Vagina (tissue), 2 donors: ENCODE data around the gene TPP1. TPM values are rescaled to one million over a fixed set of nuclear protein-coding genes. Genes with fewer than 3 reads are reported as not detected.

Source experiments
- DNase-seq, 2 donors: peaks; one replicate each; pipeline ENCODE4 v3.0.0-alpha.2; 2017; ENCODE audit errors: extremely low spot score in 2 of 2
- H3K27ac ChIP-seq: fragments of 200-600 bp; sonication (generic); one replicate; pipeline ENCODE4 v1.5.1; 2019
- H3K27me3 ChIP-seq: fragments of 200-600 bp; sonication (generic); one replicate; pipeline ENCODE4 v1.5.1; 2019
- H3K36me3 ChIP-seq, 2 donors: fragments of 200-600 bp; sonication (generic); one replicate each; pipeline ENCODE4 v1.5.1; 2017 to 2019
- H3K4me1 ChIP-seq: fragments of 200-600 bp; sonication (generic); one replicate; pipeline ENCODE4 v1.5.1; 2019
- H3K4me3 ChIP-seq, 2 donors: fragments of 200-600 bp; sonication (generic); 1 replicate in 1 of 2; 2 replicates in 1 of 2; pipeline ENCODE4 v1.5.1; 2016 to 2019
- H3K9me3 ChIP-seq: fragments of 200-600 bp; sonication (generic); one replicate; pipeline ENCODE4 v1.5.1; 2019
- POLR2A ChIP-seq, 2 donors: fragments of 450-650 bp; IDR thresholded peaks; one replicate each; pipeline ENCODE4 v1.6.1; 2017; ENCODE audit warnings: antibody characterized with exemption in 2 of 2, mild to moderate bottlenecking in 2 of 2, moderate library complexity in 2 of 2
- POLR2AphosphoS5 ChIP-seq, 2 donors: sonication (generic); formaldehyde crosslinking; IDR thresholded peaks; one replicate each; pipeline ENCODE4 v1.9.0; 2017; ENCODE audit warnings: antibody characterized with exemption in 2 of 2, mild to moderate bottlenecking in 2 of 2, low read depth in 1 of 2; ENCODE audit not compliant: insufficient read depth in 1 of 2
- intact Hi-C: fragments of 100-400 bp; cut with DNase I; formaldehyde crosslinking; loops from one replicate; pipeline ENCODE4 v1.15.1; 2023
- total RNA-seq: library from RNA; depleted of rRNA; stranded (reverse); fragments of >200 nt; gene quantifications from one replicate; pipeline ENCODE4 v1.2.3, GENCODE V29; 2016
- TF ChIP-seq, protein P1 (sequence below), 3 experiments: fragments of 450-650 bp in 2 of 3; fragments of 200-600 bp in 1 of 3; sonication (generic) in 1 of 3; IDR thresholded peaks; one replicate each; pipeline ENCODE4 v1.5.1; 2017 to 2019; ENCODE audit warnings: antibody characterized with exemption in 3 of 3, mild to moderate bottlenecking in 2 of 3, moderate library complexity in 2 of 3

Gene TPP1
- total RNA-seq, 1 donor from 2014 or later: 77.3 TPM

DNA sequence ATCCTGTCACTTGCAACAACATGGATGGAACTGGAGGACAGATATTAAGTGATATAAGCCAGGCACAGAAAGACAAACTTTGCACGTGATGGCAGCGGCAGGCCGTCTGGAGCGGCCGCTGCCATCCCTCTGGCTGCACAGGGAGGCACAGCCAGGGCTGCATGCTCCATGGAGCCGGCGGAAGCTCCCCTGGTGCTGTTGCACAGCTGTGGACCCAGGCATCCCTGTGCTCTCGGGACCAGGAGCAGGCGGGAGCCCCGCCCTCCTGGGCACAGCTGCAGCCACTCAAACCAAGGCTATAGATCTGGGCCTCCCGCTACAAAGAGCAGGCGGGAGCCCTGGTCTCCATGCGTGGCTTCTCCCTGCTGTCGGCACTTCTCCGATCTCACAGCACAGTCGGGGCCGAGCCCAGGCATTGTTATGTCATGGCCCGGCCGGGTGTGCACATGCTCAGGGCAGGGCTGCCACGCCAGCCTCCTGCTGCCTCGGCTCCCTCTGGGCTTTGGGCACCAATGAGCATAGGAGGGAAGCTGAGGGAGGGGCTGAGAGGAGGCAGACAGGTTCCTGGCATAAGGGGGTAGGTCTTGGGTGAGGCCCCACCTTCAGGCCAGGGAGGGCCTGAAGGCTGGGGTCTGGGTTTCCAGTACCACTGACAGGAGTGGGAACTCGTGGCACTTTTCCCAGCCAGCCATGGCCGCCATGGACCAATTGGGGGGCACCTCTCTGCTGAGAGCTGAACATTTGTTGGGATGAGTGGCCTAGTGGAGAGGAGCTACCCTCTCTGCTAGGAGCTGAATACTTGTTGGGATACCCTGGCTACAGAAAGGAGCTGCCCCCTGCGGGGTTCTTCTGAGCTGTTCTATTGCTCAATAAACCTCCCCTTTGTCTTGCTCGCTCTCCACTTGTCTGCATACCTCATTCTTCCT, 32.5 kb downstream of the TPP1 start:
- H3K27ac ChIP-seq: no peak overlapping the region
- intact Hi-C loops: no loop called here
- DNase-seq: no peak
- no peaks in the 10 kb centered on the region for H3K9me3 ChIP-seq
- H3K4me1 ChIP-seq: no peaks in the 10 kb centered on the region
- no peak overlapping the region for H3K4me3 ChIP-seq
- TF ChIP-seq, protein P1, sequence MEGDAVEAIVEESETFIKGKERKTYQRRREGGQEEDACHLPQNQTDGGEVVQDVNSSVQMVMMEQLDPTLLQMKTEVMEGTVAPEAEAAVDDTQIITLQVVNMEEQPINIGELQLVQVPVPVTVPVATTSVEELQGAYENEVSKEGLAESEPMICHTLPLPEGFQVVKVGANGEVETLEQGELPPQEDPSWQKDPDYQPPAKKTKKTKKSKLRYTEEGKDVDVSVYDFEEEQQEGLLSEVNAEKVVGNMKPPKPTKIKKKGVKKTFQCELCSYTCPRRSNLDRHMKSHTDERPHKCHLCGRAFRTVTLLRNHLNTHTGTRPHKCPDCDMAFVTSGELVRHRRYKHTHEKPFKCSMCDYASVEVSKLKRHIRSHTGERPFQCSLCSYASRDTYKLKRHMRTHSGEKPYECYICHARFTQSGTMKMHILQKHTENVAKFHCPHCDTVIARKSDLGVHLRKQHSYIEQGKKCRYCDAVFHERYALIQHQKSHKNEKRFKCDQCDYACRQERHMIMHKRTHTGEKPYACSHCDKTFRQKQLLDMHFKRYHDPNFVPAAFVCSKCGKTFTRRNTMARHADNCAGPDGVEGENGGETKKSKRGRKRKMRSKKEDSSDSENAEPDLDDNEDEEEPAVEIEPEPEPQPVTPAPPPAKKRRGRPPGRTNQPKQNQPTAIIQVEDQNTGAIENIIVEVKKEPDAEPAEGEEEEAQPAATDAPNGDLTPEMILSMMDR (IDR thresholded peaks at IDR 0.05): no peak
- TF ChIP-seq POLR2A (IDR thresholded peaks at IDR 0.05) (no peak), POLR2AphosphoS5 (IDR thresholded peaks at IDR 0.05; ENCODE audit: insufficient read depth in 1 of 2, low read depth in 1 of 2) (no peak)
- H3K27me3 ChIP-seq: no peaks in the 10 kb centered on the region
- H3K36me3 ChIP-seq: no peaks in the 10 kb centered on the region

DNA sequence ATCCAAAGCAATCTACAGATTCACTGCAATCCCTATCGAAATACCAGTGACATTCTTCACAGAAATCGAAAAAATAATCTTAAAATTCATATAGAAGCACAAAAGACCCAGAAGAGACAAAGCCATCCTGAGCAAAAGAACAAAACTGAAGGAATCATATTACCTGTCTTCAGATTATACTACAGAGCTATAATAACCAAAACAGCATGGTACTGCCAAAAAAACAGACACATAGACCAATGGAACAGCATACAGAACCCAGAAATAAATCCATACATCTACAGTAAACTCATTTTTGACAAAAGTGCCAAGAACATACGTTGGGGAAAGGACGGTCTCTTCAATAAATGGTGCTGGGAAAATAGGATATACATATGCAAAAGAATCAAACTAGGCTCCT, 34.7 kb downstream of the TPP1 start:
- no peak for DNase-seq
- H3K9me3 ChIP-seq: no peaks in the 10 kb centered on the region
- intact Hi-C loops: no loop called here
- no peak overlapping the region for H3K27ac ChIP-seq
- H3K4me1 ChIP-seq: no peaks in the 10 kb centered on the region
- H3K4me3 ChIP-seq: no peak overlapping the region
- no peaks in the 10 kb centered on the region for H3K27me3 ChIP-seq
- no peaks in the 10 kb centered on the region for H3K36me3 ChIP-seq
- TF ChIP-seq, protein P1 (IDR thresholded peaks at IDR 0.05): no peak
- no peak for TF ChIP-seq POLR2A (IDR thresholded peaks at IDR 0.05)
- no peak for TF ChIP-seq POLR2AphosphoS5 (IDR thresholded peaks at IDR 0.05; ENCODE audit: insufficient read depth in 1 of 2, low read depth in 1 of 2)

DNA sequence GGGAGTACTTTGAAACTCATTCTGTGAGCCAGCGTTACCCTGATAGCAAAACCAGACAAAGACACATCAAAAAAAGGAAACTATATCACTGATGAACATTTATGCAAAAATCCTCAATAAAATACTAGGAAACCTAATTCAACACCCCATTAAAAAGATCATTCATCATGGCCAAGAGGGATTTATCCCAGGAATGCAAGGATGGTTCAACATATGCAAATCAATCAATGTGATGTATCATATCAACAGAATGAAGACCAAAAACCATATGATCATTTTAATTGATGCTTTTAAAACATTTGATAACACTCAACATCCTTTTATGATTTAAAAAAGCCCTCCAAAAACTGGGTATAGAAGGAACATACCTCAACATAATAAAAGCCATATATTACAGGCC, 35.6 kb downstream of the TPP1 start:
- intact Hi-C loops: no loop called here
- Histone ChIP-seq H3K27ac (no peak overlapping the region), H3K4me1 (no peaks in the 10 kb centered on the region), H3K36me3 (no peaks in the 10 kb centered on the region), H3K27me3 (no peaks in the 10 kb centered on the region), H3K9me3 (no peaks in the 10 kb centered on the region), H3K4me3 (no peak overlapping the region)
- DNase-seq: no peak
- TF ChIP-seq, protein P1 (IDR thresholded peaks at IDR 0.05): no peak
- TF ChIP-seq POLR2AphosphoS5 (IDR thresholded peaks at IDR 0.05; ENCODE audit: insufficient read depth in 1 of 2, low read depth in 1 of 2) (no peak), POLR2A (IDR thresholded peaks at IDR 0.05) (no peak)

DNA sequence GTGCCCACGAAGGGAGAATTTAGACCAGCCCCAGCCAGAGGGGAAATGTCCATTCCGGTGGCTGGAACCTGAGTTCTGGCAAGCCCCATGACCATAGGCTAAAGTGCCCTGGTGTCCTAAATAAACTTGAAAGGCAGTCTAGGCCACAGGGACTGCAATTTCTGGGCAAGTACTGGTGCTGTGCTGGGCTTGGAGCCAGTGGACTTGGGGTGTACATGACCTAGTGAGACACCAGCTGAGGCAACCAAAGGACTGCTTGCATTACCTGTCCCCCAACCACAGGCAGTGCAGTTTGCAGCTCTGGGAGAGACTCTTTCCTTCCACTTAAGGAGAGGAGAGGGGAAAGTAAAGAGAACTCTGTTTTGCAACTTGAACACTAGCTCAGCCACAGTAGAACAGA, 39.5 kb downstream of the TPP1 start:
- TF ChIP-seq POLR2A (IDR thresholded peaks at IDR 0.05): no peak
- TF ChIP-seq, protein P1 (IDR thresholded peaks at IDR 0.05): no peak
- TF ChIP-seq POLR2AphosphoS5 (IDR thresholded peaks at IDR 0.05; ENCODE audit: insufficient read depth in 1 of 2, low read depth in 1 of 2): no peak
- Histone ChIP-seq H3K4me1 (peaks cover 21% of the 10 kb centered on the region), H3K9me3 (no peaks in the 10 kb centered on the region), H3K27ac (no peak overlapping the region), H3K36me3 (no peaks in the 10 kb centered on the region), H3K27me3 (no peaks in the 10 kb centered on the region), H3K4me3 (no peak overlapping the region)
- DNase-seq: no peak
- intact Hi-C loops: no loop called here

DNA sequence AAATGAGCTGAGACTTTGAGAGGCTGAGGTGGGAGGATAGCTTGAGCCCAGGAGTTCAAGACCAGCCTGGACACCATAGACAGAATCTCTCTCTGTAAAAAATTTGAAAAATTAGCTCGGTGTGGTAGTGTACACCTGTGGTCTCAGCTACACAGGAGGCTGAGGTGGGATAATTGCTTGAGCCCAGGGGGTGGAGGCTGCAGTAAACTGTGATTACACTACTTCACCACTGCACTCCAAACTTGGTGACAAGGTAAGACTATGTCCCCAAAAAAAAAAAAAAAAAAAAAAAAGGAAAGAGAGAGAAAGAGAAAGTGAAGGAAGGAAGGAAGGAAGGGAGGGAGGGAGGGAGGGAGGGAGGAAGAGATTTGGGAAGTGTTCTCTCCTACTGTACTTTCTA, 41.1 kb downstream of the TPP1 start:
- no peak overlapping the region for H3K27ac ChIP-seq
- no peaks in the 10 kb centered on the region for H3K36me3 ChIP-seq
- no peaks in the 10 kb centered on the region for H3K9me3 ChIP-seq
- no peak for DNase-seq
- no peaks in the 10 kb centered on the region for H3K27me3 ChIP-seq
- TF ChIP-seq POLR2A (IDR thresholded peaks at IDR 0.05): no peak
- TF ChIP-seq, protein P1 (IDR thresholded peaks at IDR 0.05): no peak
- no peak for TF ChIP-seq POLR2AphosphoS5 (IDR thresholded peaks at IDR 0.05; ENCODE audit: insufficient read depth in 1 of 2, low read depth in 1 of 2)
- no peak overlapping the region for H3K4me3 ChIP-seq
- peaks cover 21% of the 10 kb centered on the region for H3K4me1 ChIP-seq
- intact Hi-C loops: no loop called here
